SU-DHL-6 (cell line): ENCODE data around the gene TRIM7.

ENCODE experiments used
- CTCF ChIP-seq: fragments of 200-600 bp; sonication (generic); IDR thresholded peaks from one replicate; pipeline ENCODE4 v1.5.1; 2017; ENCODE audit warnings: antibody characterized with exemption, mild to moderate bottlenecking, low read length, moderate library complexity; ENCODE audit not compliant: insufficient read depth, poor library complexity, severe bottlenecking
- EZH2phosphoT487 ChIP-seq: fragments of 200-600 bp; sonication (generic), shearing (Covaris generic); conservative IDR thresholded peaks from 2 replicates; pipeline ENCODE4 v1.6.1; 2018; ENCODE audit warnings: mild to moderate bottlenecking, antibody characterized with exemption, low read length, moderate library complexity, mixed read lengths

- no peak for TF ChIP-seq CTCF
- no peak for TF ChIP-seq EZH2phosphoT487
These were observed 4.9 kb downstream of the TRIM7 start for GRCh38 chr5:181199881-181200638.
